Fibroblast of lung (primary cell): ENCODE measurements around the gene CSTA. TPM values are rescaled to one million over a fixed set of nuclear protein-coding genes. Genes with fewer than 3 reads are reported as not detected.

Source experiments
- DNase-seq, 2 donors: peaks; one replicate each; pipeline versions ENCODE4 v3.0.0 to v3.0.0-alpha.2; 2010; ENCODE audit warnings: low read depth in 2 of 2
- H2AFZ ChIP-seq: 2 replicates; pipeline ENCODE4 v1.5.1; 2012; ENCODE audit warnings: low read length, control low read depth, inconsistent platforms
- H3K27ac ChIP-seq: 2 replicates; pipeline ENCODE4 v1.5.1; 2011; ENCODE audit warnings: low read length, control low read depth; ENCODE audit not compliant: insufficient read depth
- H3K27me3 ChIP-seq: 2 replicates; pipeline ENCODE4 v1.5.1; 2011; ENCODE audit warnings: mild to moderate bottlenecking, low read length; ENCODE audit not compliant: control insufficient read depth, insufficient read depth
- H3K36me3 ChIP-seq: 2 replicates; pipeline ENCODE4 v1.5.1; 2011; ENCODE audit warnings: low read length; ENCODE audit not compliant: control insufficient read depth, insufficient read depth
- H3K4me1 ChIP-seq: 2 replicates; pipeline ENCODE4 v1.5.1; 2011; ENCODE audit warnings: low read length; ENCODE audit not compliant: control insufficient read depth, insufficient read depth; ENCODE audit errors: extremely low read depth
- H3K4me2 ChIP-seq: 2 replicates; pipeline ENCODE4 v1.5.1; 2011; ENCODE audit warnings: low read length, control low read depth; ENCODE audit not compliant: insufficient read depth; ENCODE audit errors: extremely low read depth
- H3K4me3 ChIP-seq, 4 experiments: fragments of 200-600 bp in 1 of 4; sonication (generic) in 1 of 4; replicated peaks in 1 of 4; 2 replicates each; pipeline ENCODE4 v1.5.1; 2011 to 2016; ENCODE audit warnings: low read length in 4 of 4, low read depth in 3 of 4, mild to moderate bottlenecking in 3 of 4, control low read depth in 2 of 4, inconsistent platforms in 1 of 4, mixed read lengths in 1 of 4; ENCODE audit not compliant: insufficient read depth in 1 of 4; ENCODE audit errors: control extremely low read depth in 1 of 4
- H3K79me2 ChIP-seq: 2 replicates; pipeline ENCODE4 v1.5.1; 2012; ENCODE audit warnings: mild to moderate bottlenecking, low read length, inconsistent platforms; ENCODE audit not compliant: control insufficient read depth, insufficient read depth
- H3K9ac ChIP-seq: 2 replicates; pipeline ENCODE4 v1.5.1; 2011; ENCODE audit warnings: mild to moderate bottlenecking, low read length, control low read depth; ENCODE audit not compliant: insufficient read depth
- H3K9me3 ChIP-seq: 2 replicates; pipeline ENCODE4 v1.5.1; 2012; ENCODE audit warnings: low read depth, low read length; ENCODE audit not compliant: control insufficient read depth, insufficient read depth
- H4K20me1 ChIP-seq: 2 replicates; pipeline ENCODE4 v1.5.1; 2011; ENCODE audit warnings: low read length; ENCODE audit not compliant: control insufficient read depth, insufficient read depth; ENCODE audit errors: extremely low read depth
- CTCF ChIP-seq, 2 donors: IDR thresholded peaks in 1 of 2; conservative IDR thresholded peaks in 1 of 2; 1 replicate in 1 of 2; 2 replicates in 1 of 2; pipeline ENCODE4 v1.5.1; 2011 to 2012; ENCODE audit warnings: low read length in 2 of 2, control low read depth in 1 of 2, inconsistent platforms in 1 of 2, low read depth in 1 of 2, mild to moderate bottlenecking in 1 of 2
- EZH2 ChIP-seq: IDR thresholded peaks from 2 replicates; pipeline ENCODE4 v1.5.1; 2012; ENCODE audit warnings: low read length, control low read depth, mild to moderate bottlenecking; ENCODE audit errors: missing control alignments
- polyA plus RNA-seq, 2 donors: library from polyadenylated mRNA; depleted of rRNA in 1 of 2; stranded (reverse) in 1 of 2; unstranded in 1 of 2; fragments of >200 nt; gene quantifications; 2 replicates each; pipeline ENCODE4 v1.2.1, GENCODE V29; 2011 to 2012; ENCODE audit warnings: missing spikeins in 1 of 2
- total RNA-seq: library from RNA; depleted of rRNA; stranded (reverse); fragments of >200 nt; gene quantifications from 2 replicates; pipeline ENCODE4 v1.2.1, GENCODE V29; 2014

The CSTA gene
- total and polyA plus RNA-seq, 2 donors (not counting 1 experiment from before 2014, with no cell fraction given) = 0.61 to 7.9 TPM

DNA sequence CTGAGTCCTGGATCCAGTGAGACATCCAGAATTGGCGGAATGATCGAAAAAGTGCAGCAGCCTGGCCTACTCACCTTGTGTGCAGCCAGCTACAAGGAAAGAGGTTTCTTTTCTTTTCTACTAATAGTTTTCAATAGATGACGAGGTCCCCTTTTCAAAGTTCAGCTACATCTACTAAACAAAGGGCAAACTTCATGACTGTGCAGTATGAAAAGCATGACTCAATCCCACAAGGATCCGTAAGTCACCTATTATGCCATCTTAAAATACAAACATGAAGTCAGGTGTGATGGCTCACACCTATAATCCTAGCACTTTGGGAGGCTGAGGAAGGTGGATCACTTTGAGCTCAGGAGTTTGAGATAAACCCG is 41.3 kb downstream of the CSTA start:
- Histone ChIP-seq H3K79me2 (no peaks in the 10 kb centered on the region), H3K4me2 (no peak overlapping the region), H4K20me1 (no peaks in the 10 kb centered on the region), H3K9me3 (no peaks in the 10 kb centered on the region), H3K9ac (no peak overlapping the region), H3K36me3 (peaks cover 8% of the 10 kb centered on the region), H3K4me1 (no peaks in the 10 kb centered on the region), H3K4me3 (no peak overlapping the region), H2AFZ (no peak overlapping the region), H3K27ac (no peak overlapping the region), H3K27me3 (no peaks in the 10 kb centered on the region)
- DNase-seq = no peak
- TF ChIP-seq CTCF (conservative IDR thresholded peaks at IDR 0.05 in 1 of 2, IDR thresholded peaks at IDR 0.05 in 1 of 2; ENCODE audit: low read depth in 1 of 2, low read length in 2 of 2) (no peak), EZH2 (no peak)

GRCh38 chr3:122374034-122374433 is 49.0 kb downstream of the CSTA start:
- Histone ChIP-seq H3K4me2 (no peak overlapping the region), H3K36me3 (peaks cover 3% of the 10 kb centered on the region), H2AFZ (no peak overlapping the region), H3K79me2 (no peaks in the 10 kb centered on the region), H3K4me1 (no peaks in the 10 kb centered on the region), H3K4me3 (no peak overlapping the region), H3K27me3 (no peaks in the 10 kb centered on the region), H4K20me1 (no peaks in the 10 kb centered on the region), H3K9me3 (no peaks in the 10 kb centered on the region), H3K9ac (no peak overlapping the region), H3K27ac (no peak overlapping the region)
- no peak for TF ChIP-seq EZH2
- no peak for TF ChIP-seq CTCF (conservative IDR thresholded peaks at IDR 0.05 in 1 of 2, IDR thresholded peaks at IDR 0.05 in 1 of 2; ENCODE audit: low read depth in 1 of 2, low read length in 2 of 2)
- no peak for DNase-seq

- no peaks in the 10 kb centered on the region for H4K20me1 ChIP-seq
- H3K4me2 ChIP-seq = no peak overlapping the region
- no peaks in the 10 kb centered on the region for H3K4me1 ChIP-seq
- H3K9ac ChIP-seq = no peak overlapping the region
- no peak for DNase-seq
- H3K9me3 ChIP-seq = no peaks in the 10 kb centered on the region
- H3K27me3 ChIP-seq = no peaks in the 10 kb centered on the region
- TF ChIP-seq EZH2 = no peak
- no peak for TF ChIP-seq CTCF (conservative IDR thresholded peaks at IDR 0.05 in 1 of 2, IDR thresholded peaks at IDR 0.05 in 1 of 2; ENCODE audit: low read depth in 1 of 2, low read length in 2 of 2)
- H2AFZ ChIP-seq = no peak overlapping the region
- peaks cover 14% of the 10 kb centered on the region for H3K79me2 ChIP-seq
- H3K27ac ChIP-seq = no peak overlapping the region
- H3K4me3 ChIP-seq = no peak overlapping the region
- H3K36me3 ChIP-seq = no peaks in the 10 kb centered on the region
Measured at GRCh38 chr3:122377975-122378374, 52.9 kb downstream of the CSTA start.
